ENCODE measurements around the gene BSN.

GRCh38 chr3:49647741-49648140, 93.5 kb downstream of the BSN start:
- TF ChIP-seq EZH2 (IDR thresholded peaks at IDR 0.05; ENCODE audit: borderline replicate concordance, insufficient read depth, low read depth, low read length, poor library complexity, severe bottlenecking) (no peak), CTCF (IDR thresholded peaks at IDR 0.05) (no peak)
